AG09319 (cell line): Measurements from ENCODE around the gene ZNF385D.

ENCODE experiments used
- DNase-seq: peaks from one replicate; pipeline ENCODE4 v3.0.0-alpha.2; 2010; ENCODE audit warnings: low read depth; ENCODE audit errors: extremely low read depth
- CTCF ChIP-seq: IDR thresholded peaks from 2 replicates; pipeline ENCODE4 v1.5.1; 2011; ENCODE audit warnings: low read depth, mild to moderate bottlenecking, inconsistent platforms, low read length, moderate library complexity

Gene ZNF385D

DNA sequence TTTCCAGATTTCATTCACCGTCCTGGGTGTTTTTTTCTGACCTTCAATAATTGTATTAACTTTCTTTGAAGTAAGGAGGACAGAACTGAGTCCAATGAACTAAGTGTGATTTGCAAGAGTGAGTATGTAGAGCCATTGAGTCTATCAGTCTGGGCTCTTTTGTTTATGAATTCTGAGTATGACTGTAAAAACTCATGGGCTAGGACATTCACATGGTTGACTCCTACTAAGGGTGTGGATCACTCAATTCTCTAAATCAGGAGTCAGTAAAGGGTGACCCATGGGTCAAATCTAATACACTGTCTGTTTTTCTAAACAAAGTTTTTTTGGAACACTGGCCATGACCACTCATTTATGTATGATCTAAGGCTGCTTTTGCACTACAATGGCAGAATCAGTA, 269.0 kb downstream of the ZNF385D start:
- no peak for DNase-seq
- no peak for TF ChIP-seq CTCF

DNA sequence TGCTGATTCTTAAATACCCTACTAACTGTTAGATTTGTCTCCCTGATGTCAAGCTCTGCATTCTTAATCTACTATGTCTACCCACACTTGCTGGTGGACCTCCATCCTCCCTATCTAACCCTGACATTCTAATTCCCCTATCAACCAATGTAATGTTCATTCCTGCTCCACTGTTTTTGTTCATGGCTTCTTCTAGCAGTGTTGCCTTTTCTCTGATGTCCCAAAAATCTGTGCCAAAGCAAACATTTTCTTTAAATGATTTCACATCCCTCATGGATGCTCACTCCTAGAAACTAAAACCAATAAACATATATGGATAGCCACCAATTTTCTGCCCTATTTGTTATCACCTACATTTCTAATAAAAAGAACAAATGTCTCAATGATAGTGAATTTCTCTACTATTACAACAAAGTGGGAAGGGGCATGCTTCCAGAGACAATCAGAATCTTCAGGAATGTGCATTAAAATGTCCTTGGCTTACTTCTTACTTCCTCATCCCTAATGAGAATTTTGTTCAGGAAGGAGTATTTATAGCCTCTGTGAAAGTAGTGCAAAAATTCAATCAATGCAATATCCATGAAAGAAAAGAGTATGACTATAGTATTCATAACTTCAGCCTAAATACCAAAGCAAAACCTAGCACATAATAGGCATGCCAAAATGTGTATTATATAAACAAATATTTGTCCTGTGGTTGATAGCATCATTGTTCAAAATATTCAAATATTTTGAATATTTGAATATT, 273.3 kb downstream of the ZNF385D start:
- no peak for DNase-seq
- no peak for TF ChIP-seq CTCF

- no peak for DNase-seq
- no peak for TF ChIP-seq CTCF
Observed at GRCh38 chr3:21466476-21466875, 284.5 kb downstream of the ZNF385D start.

DNA sequence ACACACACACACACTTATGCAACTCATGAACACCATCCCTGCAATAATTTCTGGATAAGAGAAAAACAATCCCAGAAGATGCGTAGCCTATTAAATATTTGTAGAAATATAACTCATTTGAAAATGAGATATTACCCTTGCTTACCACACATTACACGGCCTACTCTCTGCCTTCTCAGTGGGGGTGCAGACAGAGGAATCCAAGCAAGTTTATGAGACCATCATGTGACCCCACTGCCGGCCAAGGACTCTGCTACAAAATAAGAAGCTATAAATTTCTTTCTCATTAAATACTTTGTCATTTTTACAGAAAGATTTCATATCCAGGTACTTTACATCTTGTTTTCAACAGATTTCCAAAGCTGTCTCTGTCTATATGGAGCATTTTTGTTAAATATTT, 286.3 kb downstream of the ZNF385D start:
- TF ChIP-seq CTCF = no peak
- DNase-seq = no peak

DNA sequence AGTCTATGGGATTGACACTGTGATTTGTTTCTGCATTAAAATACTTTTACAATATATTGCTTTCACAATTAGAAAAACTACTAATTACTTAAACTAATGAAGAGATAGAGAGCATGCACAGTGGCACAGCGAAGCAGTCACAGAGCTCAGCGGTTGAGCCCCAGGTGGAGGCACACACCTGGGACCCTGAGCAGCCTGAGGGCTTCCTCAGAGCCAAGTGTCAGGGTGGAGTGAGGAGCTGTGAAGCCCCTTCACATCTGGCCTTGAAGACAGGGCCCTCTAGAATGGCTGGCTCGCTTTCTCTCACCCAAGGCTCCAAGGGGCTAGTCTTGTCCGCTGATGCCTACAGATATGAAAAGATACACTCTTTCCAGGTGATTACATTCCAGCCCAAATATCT, 287.7 kb downstream of the ZNF385D start:
- TF ChIP-seq CTCF = no peak
- no peak for DNase-seq

GRCh38 chr3:21462141-21462540, 288.9 kb downstream of the ZNF385D start:
- no peak for DNase-seq
- TF ChIP-seq CTCF = no peak

DNA sequence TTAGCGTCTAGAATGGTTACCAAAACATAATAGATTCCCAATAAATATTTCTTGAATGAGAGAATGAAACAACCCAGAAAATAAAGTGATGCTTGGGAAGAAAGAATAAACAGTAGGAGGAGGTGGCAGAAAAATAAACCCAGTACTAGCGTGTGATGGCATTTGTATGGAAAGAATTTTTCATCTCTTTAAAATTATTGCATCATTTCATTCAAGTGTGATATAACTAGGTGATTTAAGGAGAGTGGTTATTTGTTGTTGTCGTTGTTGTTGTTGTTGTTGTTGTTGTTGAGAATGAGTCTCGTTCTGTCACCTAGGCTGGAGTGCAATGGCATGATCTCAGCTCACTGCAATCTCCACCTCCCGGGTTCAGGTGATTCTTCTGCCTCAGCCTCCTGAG, 293.9 kb downstream of the ZNF385D start:
- DNase-seq = no peak
- TF ChIP-seq CTCF = no peak
